Vagina (tissue), 2 donors: ENCODE measurements around the gene ZNF783. TPM values are rescaled to one million over a fixed set of nuclear protein-coding genes. Genes with fewer than 3 reads are reported as not detected.
"Not testable (repeated sequence)": the region's sequence is repeated elsewhere in the genome, so short reads cannot be mapped to it uniquely, and the experiment has no call there.

Experiments
- DNase-seq, 2 donors: peaks; one replicate each; pipeline ENCODE4 v3.0.0-alpha.2; 2017; ENCODE audit errors: extremely low spot score in 2 of 2
- H3K27ac ChIP-seq: fragments of 200-600 bp; sonication (generic); one replicate; pipeline ENCODE4 v1.5.1; 2019
- H3K27me3 ChIP-seq: fragments of 200-600 bp; sonication (generic); one replicate; pipeline ENCODE4 v1.5.1; 2019
- H3K36me3 ChIP-seq, 2 donors: fragments of 200-600 bp; sonication (generic); one replicate each; pipeline ENCODE4 v1.5.1; 2017 to 2019
- H3K4me1 ChIP-seq: fragments of 200-600 bp; sonication (generic); one replicate; pipeline ENCODE4 v1.5.1; 2019
- H3K4me3 ChIP-seq, 2 donors: fragments of 200-600 bp; sonication (generic); 1 replicate in 1 of 2; 2 replicates in 1 of 2; pipeline ENCODE4 v1.5.1; 2016 to 2019
- H3K9me3 ChIP-seq: fragments of 200-600 bp; sonication (generic); one replicate; pipeline ENCODE4 v1.5.1; 2019
- POLR2A ChIP-seq, 2 donors: fragments of 450-650 bp; IDR thresholded peaks; one replicate each; pipeline ENCODE4 v1.6.1; 2017; ENCODE audit warnings: antibody characterized with exemption in 2 of 2, mild to moderate bottlenecking in 2 of 2, moderate library complexity in 2 of 2
- POLR2AphosphoS5 ChIP-seq, 2 donors: sonication (generic); formaldehyde crosslinking; IDR thresholded peaks; one replicate each; pipeline ENCODE4 v1.9.0; 2017; ENCODE audit warnings: antibody characterized with exemption in 2 of 2, mild to moderate bottlenecking in 2 of 2, low read depth in 1 of 2; ENCODE audit not compliant: insufficient read depth in 1 of 2
- intact Hi-C: fragments of 100-400 bp; cut with DNase I; formaldehyde crosslinking; loops from one replicate; pipeline ENCODE4 v1.15.1; 2023
- total RNA-seq: library from RNA; depleted of rRNA; stranded (reverse); fragments of >200 nt; gene quantifications from one replicate; pipeline ENCODE4 v1.2.3, GENCODE V29; 2016
- TF ChIP-seq, protein P1 (sequence below), 3 experiments: fragments of 450-650 bp in 2 of 3; fragments of 200-600 bp in 1 of 3; sonication (generic) in 1 of 3; IDR thresholded peaks; one replicate each; pipeline ENCODE4 v1.5.1; 2017 to 2019; ENCODE audit warnings: antibody characterized with exemption in 3 of 3, mild to moderate bottlenecking in 2 of 3, moderate library complexity in 2 of 3

The ZNF783 gene
- total RNA-seq, 1 donor from 2014 or later, result 13.8 TPM

DNA sequence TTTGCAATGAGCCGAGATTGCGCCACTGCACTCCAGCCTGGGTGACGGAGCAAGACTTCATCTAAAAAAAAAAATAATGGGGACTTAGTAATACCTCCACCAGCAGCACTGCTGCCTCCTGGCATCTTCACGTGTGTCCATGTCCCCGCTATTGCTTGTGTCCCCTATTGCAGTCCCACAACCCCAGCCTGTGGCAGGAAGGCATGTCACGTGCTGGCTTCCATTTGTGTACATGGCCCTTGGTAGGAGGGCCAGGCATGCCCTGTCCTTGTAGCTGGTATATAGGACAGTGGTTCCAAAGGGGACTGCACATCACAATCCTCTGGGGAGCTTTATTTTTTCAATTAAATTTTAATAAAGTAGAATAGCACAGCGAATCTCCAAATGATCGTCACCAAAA is 5.7 kb downstream of the ZNF783 start:
- intact Hi-C loops, result no loop called here
- TF ChIP-seq, protein P1, sequence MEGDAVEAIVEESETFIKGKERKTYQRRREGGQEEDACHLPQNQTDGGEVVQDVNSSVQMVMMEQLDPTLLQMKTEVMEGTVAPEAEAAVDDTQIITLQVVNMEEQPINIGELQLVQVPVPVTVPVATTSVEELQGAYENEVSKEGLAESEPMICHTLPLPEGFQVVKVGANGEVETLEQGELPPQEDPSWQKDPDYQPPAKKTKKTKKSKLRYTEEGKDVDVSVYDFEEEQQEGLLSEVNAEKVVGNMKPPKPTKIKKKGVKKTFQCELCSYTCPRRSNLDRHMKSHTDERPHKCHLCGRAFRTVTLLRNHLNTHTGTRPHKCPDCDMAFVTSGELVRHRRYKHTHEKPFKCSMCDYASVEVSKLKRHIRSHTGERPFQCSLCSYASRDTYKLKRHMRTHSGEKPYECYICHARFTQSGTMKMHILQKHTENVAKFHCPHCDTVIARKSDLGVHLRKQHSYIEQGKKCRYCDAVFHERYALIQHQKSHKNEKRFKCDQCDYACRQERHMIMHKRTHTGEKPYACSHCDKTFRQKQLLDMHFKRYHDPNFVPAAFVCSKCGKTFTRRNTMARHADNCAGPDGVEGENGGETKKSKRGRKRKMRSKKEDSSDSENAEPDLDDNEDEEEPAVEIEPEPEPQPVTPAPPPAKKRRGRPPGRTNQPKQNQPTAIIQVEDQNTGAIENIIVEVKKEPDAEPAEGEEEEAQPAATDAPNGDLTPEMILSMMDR (IDR thresholded peaks at IDR 0.05), result no peak
- TF ChIP-seq POLR2A (IDR thresholded peaks at IDR 0.05) (no peak), POLR2AphosphoS5 (IDR thresholded peaks at IDR 0.05; ENCODE audit: insufficient read depth in 1 of 2, low read depth in 1 of 2) (no peak)

DNA sequence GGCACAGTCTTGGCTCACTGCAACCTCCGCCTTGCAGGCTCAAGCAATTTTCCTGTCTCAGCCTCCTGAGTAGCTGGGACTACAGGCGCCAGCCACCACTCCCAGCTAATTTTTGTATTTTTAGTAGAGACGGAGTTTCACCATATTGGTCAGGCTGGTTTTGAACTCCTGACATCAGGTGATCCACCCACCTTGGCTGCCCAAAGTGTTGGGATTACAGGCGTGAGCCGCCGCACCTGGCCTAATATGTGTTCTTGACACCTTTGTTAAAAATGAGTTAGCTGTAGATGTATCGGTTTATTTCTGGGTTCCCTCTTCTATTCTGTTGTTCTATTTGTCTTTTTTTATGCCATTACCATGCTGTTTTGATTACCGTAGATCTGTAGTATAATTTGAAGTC is 12.4 kb downstream of the ZNF783 start:
- H3K27ac ChIP-seq, H3K27me3 ChIP-seq, intact Hi-C loops, H3K9me3 ChIP-seq, DNase-seq, H3K4me3 ChIP-seq, H3K4me1 ChIP-seq: not testable (repeated sequence)
- peaks cover 0 to 48% of the 10 kb centered on the region in 2 donors for H3K36me3 ChIP-seq

More for the DNA sequence above, 5.7 kb downstream of the ZNF783 start:
- DNase-seq, result no peak
- no peaks in the 10 kb centered on the region for H3K9me3 ChIP-seq
- no peak overlapping the region for H3K27ac ChIP-seq
- H3K36me3 ChIP-seq, result peaks cover 0 to 45% of the 10 kb centered on the region in 2 donors
- peaks cover 16% of the 10 kb centered on the region for H3K4me1 ChIP-seq
- H3K4me3 ChIP-seq, result no peak overlapping the region
- no peaks in the 10 kb centered on the region for H3K27me3 ChIP-seq

DNA sequence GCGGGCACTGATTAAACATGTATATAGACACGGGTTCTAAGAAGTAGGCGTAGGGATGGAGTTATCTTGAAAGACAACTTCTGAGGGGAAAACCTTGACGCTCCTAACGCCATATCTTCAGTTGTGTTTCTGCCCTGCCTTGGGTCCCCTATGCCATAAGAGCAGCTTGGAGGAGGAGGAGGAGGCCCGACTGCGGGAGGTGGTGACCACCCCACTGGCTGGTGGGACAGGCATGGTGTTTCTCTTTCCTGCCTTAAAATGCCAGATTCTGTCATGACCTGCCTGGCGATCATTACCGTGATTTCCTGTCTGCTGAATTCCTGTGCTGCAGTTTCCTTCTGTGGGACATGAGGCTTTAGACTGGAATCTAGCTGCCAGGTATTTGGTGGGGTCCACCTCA is 15.9 kb downstream of the ZNF783 start:
- intact Hi-C loops, result no loop called here
- no peaks in the 10 kb centered on the region for H3K4me1 ChIP-seq
- TF ChIP-seq POLR2AphosphoS5 (IDR thresholded peaks at IDR 0.05; ENCODE audit: insufficient read depth in 1 of 2, low read depth in 1 of 2) (no peak), POLR2A (IDR thresholded peaks at IDR 0.05) (no peak)
- TF ChIP-seq, protein P1 (IDR thresholded peaks at IDR 0.05), result no peak
- H3K27me3 ChIP-seq, result no peaks in the 10 kb centered on the region
- no peak overlapping the region for H3K27ac ChIP-seq
- H3K9me3 ChIP-seq, result no peaks in the 10 kb centered on the region
- peaks cover 0 to 51% of the 10 kb centered on the region in 2 donors for H3K36me3 ChIP-seq
- no peak overlapping the region for H3K4me3 ChIP-seq
- no peak for DNase-seq

DNA sequence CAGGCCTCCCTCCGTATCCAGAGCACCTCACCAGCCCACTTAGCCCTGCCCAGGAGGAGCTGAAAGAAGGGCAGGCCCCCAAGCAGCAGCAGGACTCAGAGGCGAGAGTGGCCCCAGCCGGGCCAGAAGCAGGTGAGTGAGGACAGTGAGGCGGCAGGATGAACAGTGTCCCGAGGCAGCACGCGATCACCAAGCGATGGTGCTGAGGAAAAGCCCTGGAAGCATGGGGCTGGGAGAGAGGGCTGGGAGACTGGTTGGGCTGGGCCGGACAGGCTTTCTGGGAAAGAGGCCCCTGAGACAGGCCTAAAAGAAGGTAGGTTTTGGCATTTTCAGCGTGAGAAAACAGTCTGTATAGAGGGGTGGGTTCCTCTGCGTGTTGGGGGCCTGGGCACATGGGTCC is 16.4 kb downstream of the ZNF783 start:
- Histone ChIP-seq H3K4me1 (no peaks in the 10 kb centered on the region), H3K27ac (no peak overlapping the region), H3K9me3 (no peaks in the 10 kb centered on the region), H3K27me3 (no peaks in the 10 kb centered on the region), H3K4me3 (no peak overlapping the region), H3K36me3 (peaks cover 0 to 46% of the 10 kb centered on the region in 2 donors)
- no peak for DNase-seq
- TF ChIP-seq POLR2AphosphoS5 (IDR thresholded peaks at IDR 0.05; ENCODE audit: insufficient read depth in 1 of 2, low read depth in 1 of 2), result no peak
- TF ChIP-seq, protein P1 (IDR thresholded peaks at IDR 0.05), result no peak
- no peak for TF ChIP-seq POLR2A (IDR thresholded peaks at IDR 0.05)
- intact Hi-C loops, result no loop called here

DNA sequence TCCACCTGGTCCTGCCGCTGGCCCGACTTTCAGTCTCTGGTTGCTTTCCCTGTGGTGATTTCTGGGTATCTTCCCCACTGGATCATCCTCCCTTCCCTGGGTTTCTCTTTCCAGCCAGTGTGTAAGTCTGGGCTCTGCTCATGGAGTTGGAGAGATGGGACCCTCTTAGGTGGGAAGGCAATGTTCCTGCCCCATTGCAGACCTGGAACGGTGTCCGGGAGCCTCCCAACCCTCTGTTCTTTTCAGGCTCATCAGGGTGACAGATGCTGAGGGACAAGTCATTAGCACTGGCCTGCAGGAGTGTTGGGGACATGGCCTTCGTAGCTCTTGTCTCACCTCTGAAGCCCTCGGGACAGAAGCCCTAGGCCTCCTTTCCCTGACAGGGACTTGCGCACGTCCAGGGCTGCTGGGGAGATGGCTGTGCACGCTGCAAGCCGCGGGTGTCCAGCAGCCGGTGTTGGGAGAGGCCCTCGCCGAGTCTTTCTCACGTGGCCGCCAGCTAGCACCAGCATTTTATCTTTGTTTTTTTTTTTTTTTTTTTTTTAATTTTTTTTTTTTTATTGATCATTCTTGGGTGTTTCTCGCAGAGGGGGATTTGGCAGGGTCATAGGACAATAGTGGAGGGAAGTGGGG is 17.2 kb downstream of the ZNF783 start:
- Histone ChIP-seq H3K27ac (no peak overlapping the region), H3K4me3 (no peak overlapping the region), H3K9me3 (no peaks in the 10 kb centered on the region), H3K4me1 (no peaks in the 10 kb centered on the region), H3K36me3 (peaks cover 0 to 44% of the 10 kb centered on the region in 2 donors), H3K27me3 (no peaks in the 10 kb centered on the region)
- intact Hi-C loops, result no loop called here
- DNase-seq, result no peak
- no peak for TF ChIP-seq POLR2A (IDR thresholded peaks at IDR 0.05)

DNA sequence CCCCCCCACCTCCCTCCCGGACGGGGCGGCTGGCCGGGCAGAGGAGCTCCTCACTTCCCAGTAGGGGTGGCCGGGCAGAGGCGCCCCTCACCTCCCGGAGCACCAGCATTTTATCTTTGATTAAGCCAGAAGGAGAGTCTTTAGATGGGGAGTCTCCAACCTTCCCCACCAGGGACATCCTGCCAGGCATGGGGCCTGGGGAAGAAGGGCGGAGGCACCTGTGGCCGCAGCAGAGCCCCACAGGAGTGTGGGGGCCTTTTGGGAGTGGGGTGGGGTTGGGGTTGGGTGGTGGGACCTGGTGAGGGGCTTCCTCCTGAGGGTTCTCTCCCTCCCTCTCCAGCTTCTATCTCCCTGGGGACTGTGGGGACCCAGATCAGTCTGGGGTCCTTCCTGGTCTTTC is 18.2 kb downstream of the ZNF783 start:
- TF ChIP-seq, protein P1 (IDR thresholded peaks at IDR 0.05), result no peak
- TF ChIP-seq POLR2A (IDR thresholded peaks at IDR 0.05) (no peak), POLR2AphosphoS5 (IDR thresholded peaks at IDR 0.05; ENCODE audit: insufficient read depth in 1 of 2, low read depth in 1 of 2) (no peak)
- no peak for DNase-seq

More for the DNA sequence above, 18.2 kb downstream of the ZNF783 start:
- H3K9me3 ChIP-seq, result no peaks in the 10 kb centered on the region
- peaks cover 0 to 44% of the 10 kb centered on the region in 2 donors for H3K36me3 ChIP-seq
- intact Hi-C loops, result no loop called here
- no peaks in the 10 kb centered on the region for H3K27me3 ChIP-seq
- peaks cover 4% of the 10 kb centered on the region for H3K4me1 ChIP-seq
- no peak overlapping the region for H3K27ac ChIP-seq
- no peak overlapping the region for H3K4me3 ChIP-seq
